CD14-positive monocyte (primary cell): Measurements from ENCODE around the gene EPHA8. TPM values are rescaled to one million over a fixed set of nuclear protein-coding genes. Genes with fewer than 3 reads are reported as not detected.
A peak's percentile ranks its signal among the peaks of the same experiment; 100 is the strongest.

Source experiments
- DNase-seq, 3 donors: peaks; one replicate each; pipeline ENCODE4 v3.0.0-alpha.2; 2011 to 2022
- H2AFZ ChIP-seq: 2 replicates; pipeline ENCODE4 v1.6.0; 2012; ENCODE audit warnings: mild to moderate bottlenecking, low read depth, low read length, inconsistent platforms; ENCODE audit not compliant: insufficient read depth, poor library complexity, severe bottlenecking
- H3K27ac ChIP-seq, 2 donors: 1 replicate in 1 of 2; 2 replicates in 1 of 2; pipeline ENCODE4 v1.5.1; 2012 to 2013; ENCODE audit warnings: low read length in 2 of 2, control low read depth in 1 of 2, inconsistent platforms in 1 of 2, low read depth in 1 of 2, mild to moderate bottlenecking in 1 of 2
- H3K27me3 ChIP-seq, 2 donors: one replicate each; pipeline versions ENCODE4 v1.6.0 to v1.6.1; 2011 to 2013; ENCODE audit warnings: low read length in 2 of 2; ENCODE audit not compliant: control insufficient read depth in 2 of 2, insufficient read depth in 2 of 2
- H3K36me3 ChIP-seq, 2 donors: replicated peaks in 1 of 2; 1 replicate in 1 of 2; 2 replicates in 1 of 2; pipeline versions ENCODE4 v1.5.1 to v1.6.1; 2012 to 2013; ENCODE audit warnings: low read length in 2 of 2, control low read depth in 1 of 2, inconsistent platforms in 1 of 2, mild to moderate bottlenecking in 1 of 2; ENCODE audit not compliant: insufficient read depth in 2 of 2, control insufficient read depth in 1 of 2
- H3K4me1 ChIP-seq, 2 donors: 1 replicate in 1 of 2; 2 replicates in 1 of 2; pipeline versions ENCODE4 v1.5.1 to v1.6.1; 2012 to 2013; ENCODE audit warnings: low read length in 2 of 2, control low read depth in 1 of 2, inconsistent platforms in 1 of 2, mild to moderate bottlenecking in 1 of 2, moderate library complexity in 1 of 2; ENCODE audit not compliant: insufficient read depth in 2 of 2, control insufficient read depth in 1 of 2
- H3K4me2 ChIP-seq: replicated peaks from 2 replicates; pipeline ENCODE3; 2012; ENCODE audit warnings: low read length, moderate library complexity, mild to moderate bottlenecking; ENCODE audit not compliant: poor library complexity, severe bottlenecking; ENCODE audit errors: extremely low read depth
- H3K4me3 ChIP-seq, 3 experiments: fragments of 200-600 bp in 1 of 3; sonication (generic) in 1 of 3; replicated peaks in 1 of 3; 1 replicate in 2 of 3; 2 replicates in 1 of 3; pipeline ENCODE4 v1.5.1; 2011 to 2013; ENCODE audit warnings: low read length in 3 of 3, mild to moderate bottlenecking in 3 of 3, control low read depth in 2 of 3, low read depth in 2 of 3, inconsistent platforms in 1 of 3, moderate library complexity in 1 of 3
- H3K79me2 ChIP-seq: 2 replicates; pipeline ENCODE4 v1.6.0; 2012; ENCODE audit warnings: mild to moderate bottlenecking, control low read depth, inconsistent platforms, low read length, moderate library complexity; ENCODE audit not compliant: insufficient read depth
- H3K9ac ChIP-seq: 2 replicates; pipeline ENCODE4 v1.6.0; 2017; ENCODE audit warnings: low read length, mild to moderate bottlenecking; ENCODE audit not compliant: insufficient read depth, poor library complexity, severe bottlenecking
- H3K9me3 ChIP-seq, 2 donors: replicated peaks in 1 of 2; 1 replicate in 1 of 2; 2 replicates in 1 of 2; pipeline versions ENCODE4 v1.5.1 to v1.6.1; 2012 to 2013; ENCODE audit warnings: low read length in 2 of 2, control low read depth in 1 of 2; ENCODE audit not compliant: control insufficient read depth in 1 of 2, insufficient read depth in 1 of 2
- H4K20me1 ChIP-seq: 2 replicates; pipeline ENCODE4 v1.6.0; 2012; ENCODE audit warnings: mild to moderate bottlenecking, low read length, control low read depth, moderate library complexity; ENCODE audit not compliant: insufficient read depth
- H3K27ac Mint-ChIP-seq, 7 donors: one replicate each; pipeline ENCODE4 v1.8.0; 2020; ENCODE audit warnings: mild to moderate bottlenecking in 7 of 7, mixed read lengths in 7 of 7, moderate library complexity in 6 of 7, inconsistent platforms in 2 of 7
- H3K27me3 Mint-ChIP-seq, 3 donors: one replicate each; pipeline ENCODE4 v1.8.0; 2021 to 2022; ENCODE audit warnings: low read depth in 3 of 3, mild to moderate bottlenecking in 3 of 3, mixed read lengths in 3 of 3, moderate library complexity in 3 of 3, inconsistent platforms in 1 of 3
- H3K36me3 Mint-ChIP-seq, 2 donors: one replicate each; pipeline ENCODE4 v1.8.0; 2020; ENCODE audit warnings: mixed read lengths in 2 of 2, inconsistent platforms in 1 of 2, mild to moderate bottlenecking in 1 of 2
- H3K4me1 Mint-ChIP-seq: one replicate; pipeline ENCODE4 v1.8.0; 2020; ENCODE audit warnings: mild to moderate bottlenecking, mixed read lengths
- H3K4me3 Mint-ChIP-seq, 2 donors: one replicate each; pipeline ENCODE4 v1.8.0; 2020; ENCODE audit warnings: mild to moderate bottlenecking in 2 of 2, mixed read lengths in 2 of 2, moderate library complexity in 1 of 2
- H3K9me3 Mint-ChIP-seq, 7 donors: one replicate each; pipeline ENCODE4 v1.8.0; 2020 to 2022; ENCODE audit warnings: mixed read lengths in 7 of 7, mild to moderate bottlenecking in 6 of 7, moderate library complexity in 6 of 7, inconsistent platforms in 2 of 7
- CTCF ChIP-seq: fragments of 200-600 bp; IDR thresholded peaks from one replicate; pipeline ENCODE4 v1.8.0; 2022; ENCODE audit warnings: antibody characterized with exemption, mild to moderate bottlenecking
- WGBS: methylation state at CpG from one replicate; pipeline ENCODE4 v1.1.5; 2013; ENCODE audit warnings: missing lambda C conversion rate; ENCODE audit not compliant: insufficient coverage; 5-methylcytosine and 5-hydroxymethylcytosine counted together
- intact Hi-C, 2 donors: fragments of 100-400 bp; cut with micrococcal nuclease; formaldehyde crosslinking; loops; one replicate each; pipeline versions ENCODE4 v1.15.0 to v1.15.1; 2023
- polyA plus RNA-seq, 3 donors: library from polyadenylated mRNA; depleted of rRNA in 1 of 3; unstranded in 2 of 3; stranded (reverse) in 1 of 3; fragments of 300-500 nt in 2 of 3; fragments of >200 nt in 1 of 3; fragmentation: Illumina TruSeq in 2 of 3; gene quantifications; 1 replicate in 2 of 3; 2 replicates in 1 of 3; pipeline ENCODE4 v1.2.3, GENCODE V29; 2012 to 2021

Gene EPHA8
- polyA plus RNA-seq, 3 donors, result 0.04 TPM; not detected in 2

- H3K27ac ChIP-seq, result no peak overlapping the region
- intact Hi-C loops, result no loop called here
- no peak overlapping the region for H3K4me3 Mint-ChIP-seq
- peak overlapping the region in 1 of 7 donors; percentile 28 for H3K27ac Mint-ChIP-seq
- no peaks in the 10 kb centered on the region for H3K36me3 Mint-ChIP-seq
- no peaks in the 10 kb centered on the region for H3K36me3 ChIP-seq
- H3K27me3 ChIP-seq, result peaks cover 0 to 2% of the 10 kb centered on the region in 2 donors
- H3K4me1 Mint-ChIP-seq, result no peaks in the 10 kb centered on the region
- no peaks in the 10 kb centered on the region for H3K9me3 ChIP-seq
- no peaks in the 10 kb centered on the region for H4K20me1 ChIP-seq
- peaks cover 0 to 2% (median 0%) of the 10 kb centered on the region in 7 donors for H3K9me3 Mint-ChIP-seq
- no peak overlapping the region for H3K4me3 ChIP-seq
- H3K9ac ChIP-seq, result no peak overlapping the region
- peaks cover 8 to 17% (median 14%) of the 10 kb centered on the region in 3 donors for H3K27me3 Mint-ChIP-seq
- H3K79me2 ChIP-seq, result no peaks in the 10 kb centered on the region
- WGBS, result 85% methylated on average over 17 of the region's 34 CpGs
- H2AFZ ChIP-seq, result no peak overlapping the region
- TF ChIP-seq CTCF, result no peak
- no peak for DNase-seq
- H3K4me1 ChIP-seq, result no peaks in the 10 kb centered on the region
- H3K4me2 ChIP-seq, result no peak overlapping the region
Observed at GRCh38 chr1:22570140-22570909, 7.0 kb downstream of the EPHA8 start.

DNA sequence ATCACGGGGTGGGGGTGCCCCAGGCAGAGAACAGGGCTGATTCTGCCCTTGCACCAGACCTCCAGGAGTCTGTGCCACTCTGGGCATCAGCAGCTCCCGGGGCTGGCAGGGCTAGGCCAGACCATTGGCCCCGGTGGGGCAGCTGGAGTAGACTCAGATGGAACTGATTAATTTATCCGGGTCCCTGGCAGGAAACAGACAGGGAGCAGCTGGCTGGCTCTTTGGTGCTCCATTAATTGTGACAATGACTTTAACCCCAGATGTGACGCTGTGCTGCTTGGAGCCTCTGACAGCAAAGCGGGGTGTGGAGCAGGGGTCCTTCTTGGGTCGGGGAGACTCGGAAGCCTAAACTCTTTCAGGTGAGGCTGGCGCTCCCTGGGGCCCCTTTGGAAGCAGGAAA, 9.5 kb downstream of the EPHA8 start:
- no peaks in the 10 kb centered on the region for H4K20me1 ChIP-seq
- intact Hi-C loops, result no loop called here
- 61% methylated on average over 8 of the region's 9 CpGs for WGBS

More for the DNA sequence above, 9.5 kb downstream of the EPHA8 start:
- Mint-ChIP-seq H3K27me3 (peaks cover 4 to 11% (median 6%) of the 10 kb centered on the region in 3 donors), H3K27ac (no peak overlapping the region), H3K4me3 (no peak overlapping the region), H3K4me1 (no peaks in the 10 kb centered on the region), H3K36me3 (no peaks in the 10 kb centered on the region), H3K9me3 (peaks cover 0 to 10% (median 6%) of the 10 kb centered on the region in 7 donors)
- DNase-seq, result no peak
- no peak overlapping the region for H3K27ac ChIP-seq
- H3K4me1 ChIP-seq, result no peaks in the 10 kb centered on the region
- TF ChIP-seq CTCF, result no peak
- H3K9ac ChIP-seq, result no peak overlapping the region
- no peaks in the 10 kb centered on the region for H3K79me2 ChIP-seq
- H3K4me3 ChIP-seq, result no peak overlapping the region
- no peaks in the 10 kb centered on the region for H3K36me3 ChIP-seq
- no peak overlapping the region for H3K4me2 ChIP-seq
- peaks cover 4 to 7% of the 10 kb centered on the region in 2 donors for H3K9me3 ChIP-seq
- no peak overlapping the region for H2AFZ ChIP-seq
- H3K27me3 ChIP-seq, result no peaks in the 10 kb centered on the region
